Ishikawa (cell line): ENCODE data around the gene CNTNAP2.

ENCODE experiments used
- CEBPB ChIP-seq: IDR thresholded peaks from 2 replicates; pipeline ENCODE4 v1.6.1; 2012
- CREB1 ChIP-seq: IDR thresholded peaks from 2 replicates; pipeline ENCODE4 v1.6.1; 2012; ENCODE audit warnings: low read depth
- EGR1 ChIP-seq: IDR thresholded peaks from 2 replicates; pipeline ENCODE4 v1.6.1; 2012
- EP300 ChIP-seq: IDR thresholded peaks from 2 replicates; pipeline ENCODE4 v1.6.1; 2012; ENCODE audit warnings: borderline replicate concordance
- FOXM1 ChIP-seq: IDR thresholded peaks from 2 replicates; pipeline ENCODE4 v1.6.1; 2012; ENCODE audit warnings: low read depth, borderline replicate concordance
- MAX ChIP-seq: IDR thresholded peaks from 2 replicates; pipeline ENCODE4 v1.6.1; 2012
- NFIC ChIP-seq: IDR thresholded peaks from 2 replicates; pipeline ENCODE4 v1.6.1; 2012
- RAD21 ChIP-seq: IDR thresholded peaks from 2 replicates; pipeline ENCODE4 v1.6.1; 2012; ENCODE audit warnings: low read depth
- REST ChIP-seq: IDR thresholded peaks from 2 replicates; pipeline ENCODE4 v1.6.1; 2012; ENCODE audit warnings: low read depth, mild to moderate bottlenecking
- TAF1 ChIP-seq: IDR thresholded peaks from 2 replicates; pipeline ENCODE4 v1.6.1; 2012; ENCODE audit warnings: low read depth, mild to moderate bottlenecking
- TCF12 ChIP-seq: IDR thresholded peaks from 2 replicates; pipeline ENCODE4 v1.6.1; 2012; ENCODE audit warnings: low read depth
- TEAD4 ChIP-seq: IDR thresholded peaks from 2 replicates; pipeline ENCODE4 v1.6.1; 2012
- USF1 ChIP-seq: IDR thresholded peaks from 2 replicates; pipeline ENCODE4 v1.6.1; 2012
- YY1 ChIP-seq: IDR thresholded peaks from 2 replicates; pipeline ENCODE4 v1.6.1; 2012; ENCODE audit warnings: low read depth
- ZBTB7A ChIP-seq: IDR thresholded peaks from 2 replicates; pipeline ENCODE4 v1.6.1; 2012; ENCODE audit warnings: low read depth

Gene CNTNAP2

GRCh38 chr7:147146169-147146568, 1029.6 kb downstream of the CNTNAP2 start:
- TF ChIP-seq NFIC (no peak), ZBTB7A (no peak), TEAD4 (no peak), TAF1 (no peak), REST (no peak), FOXM1 (no peak), CREB1 (no peak)

- TF ChIP-seq EGR1 (no peak), TCF12 (no peak), YY1 (no peak), USF1 (no peak), CEBPB (no peak), RAD21 (no peak), EP300 (no peak), MAX (no peak), NFIC (no peak), CREB1 (no peak), ZBTB7A (no peak)
Measured at GRCh38 chr7:147151661-147152060, 1035.1 kb downstream of the CNTNAP2 start.

GRCh38 chr7:147153571-147153970, 1037.0 kb downstream of the CNTNAP2 start:
- TF ChIP-seq TCF12: no peak

GRCh38 chr7:147161405-147161804, 1044.8 kb downstream of the CNTNAP2 start:
- TF ChIP-seq TAF1 (no peak), TEAD4 (no peak), ZBTB7A (no peak), CREB1 (no peak), RAD21 (no peak), YY1 (no peak)

GRCh38 chr7:147170341-147171012, 1053.9 kb downstream of the CNTNAP2 start:
- TF ChIP-seq CEBPB (no peak), USF1 (no peak), YY1 (no peak), RAD21 (no peak), FOXM1 (no peak), NFIC (no peak), EGR1 (no peak), EP300 (no peak), REST (no peak), CREB1 (no peak), TAF1 (no peak), TCF12 (no peak), TEAD4 (no peak), ZBTB7A (no peak), MAX (no peak)

- TF ChIP-seq TEAD4: no peak
- TF ChIP-seq CEBPB: no peak
- TF ChIP-seq TAF1: no peak
- no peak for TF ChIP-seq REST
- no peak for TF ChIP-seq TCF12
- no peak for TF ChIP-seq YY1
- no peak for TF ChIP-seq RAD21
- no peak for TF ChIP-seq EGR1
- no peak for TF ChIP-seq USF1
- TF ChIP-seq CREB1: no peak
- no peak for TF ChIP-seq FOXM1
- TF ChIP-seq NFIC: no peak
- TF ChIP-seq MAX: no peak
- TF ChIP-seq EP300: no peak
Measured at GRCh38 chr7:147171013-147171391, 1054.4 kb downstream of the CNTNAP2 start.
